K562 (cell line): ENCODE results near the gene FAM53A. TPM values are rescaled to one million over a fixed set of nuclear protein-coding genes. Genes with fewer than 3 reads are reported as not detected.

Source experiments
- ATAC-seq: fragments of 200-7000 bp; cut with Tn5 transposase; 3 replicates; pipeline ENCODE4 v1.9.1; 2020; ENCODE audit warnings: moderate library complexity
- BruUV-seq: library from RNA; stranded (reverse); fragments of 400-500 nt; replicated peaks from 2 replicates; lab custom pipeline; 2021; lab: Mats Ljungman, UMichigan
- CTCF ChIA-PET: fragments of 300-600 bp; formaldehyde crosslinking; extraction: SDS; loops from one replicate; lab custom pipeline; 2021; ENCODE audit warnings: low intra/inter-chr PET ratio; lab: Yijun Ruan, JAX
- POLR2A ChIA-PET: fragments of 300-600, 350-650 bp; sonication (Branson Sonifier 250); formaldehyde crosslinking; extraction: SDS; loops from one replicate; lab custom pipeline; 2021; ENCODE audit warnings: antibody characterized with exemption, inconsistent platforms; lab: Yijun Ruan, JAX
- DNase-seq, 4 experiments: peaks; one replicate each; pipeline versions ENCODE4 v3.0.0 to v3.0.0-alpha.2; 2011 to 2018; ENCODE audit warnings: low spot score in 3 of 4, mixed read lengths in 3 of 4; ENCODE audit errors: extremely low read depth in 1 of 4
- FAIRE-seq: peaks from 2 replicates; lab custom pipeline; 2011; peaks lifted over from hg19 to GRCh38; lab: Jason Lieb, UNC
- H2AFZ ChIP-seq: 2 replicates; pipeline ENCODE4 v1.6.0; 2011; ENCODE audit warnings: low read depth, low read length, control low read depth, inconsistent platforms
- H3K27ac ChIP-seq: fragments of 200-600 bp; 3 replicates; pipeline ENCODE4 v1.8.0; 2011; ENCODE audit warnings: low read depth, mild to moderate bottlenecking, control low read depth, inconsistent platforms, low read length, moderate library complexity, mixed read lengths; ENCODE audit errors: extremely low read depth
- H3K27me3 ChIP-seq, 2 experiments: fragments of 300-600 bp in 1 of 2; 2 replicates in 1 of 2; 3 replicates in 1 of 2; pipeline versions ENCODE4 v1.6.0 to v1.8.0; 2011; ENCODE audit warnings: inconsistent platforms in 2 of 2, low read length in 2 of 2, mild to moderate bottlenecking in 1 of 2, mixed read lengths in 1 of 2, moderate library complexity in 1 of 2; ENCODE audit not compliant: control insufficient read depth in 2 of 2, insufficient read depth in 2 of 2
- H3K36me3 ChIP-seq: fragments of 300-600 bp; 3 replicates; pipeline ENCODE4 v1.8.0; 2011; ENCODE audit warnings: mild to moderate bottlenecking, low read length, inconsistent platforms; ENCODE audit not compliant: control insufficient read depth, insufficient read depth
- H3K4me1 ChIP-seq, 2 experiments: fragments of 200-600 bp in 1 of 2; replicated peaks in 1 of 2; 2 replicates in 1 of 2; 3 replicates in 1 of 2; pipeline versions ENCODE4 v1.5.1 to v1.8.0; 2011; ENCODE audit warnings: inconsistent platforms in 2 of 2, low read length in 2 of 2, mild to moderate bottlenecking in 1 of 2, mixed read lengths in 1 of 2, moderate library complexity in 1 of 2; ENCODE audit not compliant: control insufficient read depth in 2 of 2, insufficient read depth in 2 of 2
- H3K4me2 ChIP-seq: 2 replicates; pipeline ENCODE4 v1.6.1; 2011; ENCODE audit warnings: low read length, control low read depth, inconsistent platforms, mixed read lengths; ENCODE audit not compliant: insufficient read depth
- H3K4me3 ChIP-seq: fragments of 200-600 bp; sonication (generic), shearing (Covaris generic); 2 replicates; pipeline ENCODE4 v1.5.1; 2016; ENCODE audit warnings: control low read depth, inconsistent platforms
- H3K79me2 ChIP-seq: fragments of 200-600 bp; 3 replicates; pipeline ENCODE4 v1.8.0; 2011; ENCODE audit warnings: low read length, inconsistent platforms; ENCODE audit not compliant: control insufficient read depth, insufficient read depth
- H3K9ac ChIP-seq, 2 experiments: 2 replicates each; pipeline versions ENCODE4 v1.6.0 to v1.6.1; 2011; ENCODE audit warnings: low read depth in 2 of 2, low read length in 2 of 2, control low read depth in 1 of 2, inconsistent platforms in 1 of 2, mild to moderate bottlenecking in 1 of 2, mixed read lengths in 1 of 2; ENCODE audit not compliant: insufficient read depth in 1 of 2
- H3K9me1 ChIP-seq: one replicate; pipeline ENCODE4 v1.6.0; 2011; ENCODE audit warnings: inconsistent platforms, mild to moderate bottlenecking, low read length, moderate library complexity; ENCODE audit not compliant: control insufficient read depth, insufficient read depth
- H3K9me3 ChIP-seq: replicated peaks from 2 replicates; pipeline ENCODE4 v1.5.1; 2011; ENCODE audit warnings: low read depth, low read length, inconsistent platforms; ENCODE audit not compliant: control insufficient read depth, insufficient read depth
- H4K20me1 ChIP-seq: replicated peaks from 2 replicates; pipeline ENCODE4 v1.6.1; 2011; ENCODE audit warnings: low read length, inconsistent platforms, mixed read lengths; ENCODE audit not compliant: control insufficient read depth, insufficient read depth
- CC2D1A ChIP-seq: fragments of 450-650 bp; IDR thresholded peaks from 2 replicates; pipeline ENCODE4 v1.6.1; 2017; ENCODE audit warnings: mild to moderate bottlenecking
- ETV6 ChIP-seq, 3 experiments: fragments of 150-350 bp in 1 of 3; sonication (generic) in 1 of 3; formaldehyde crosslinking in 1 of 3; IDR thresholded peaks; 2 replicates each; pipeline versions ENCODE4 v1.6.1 to v1.8.0; 2014 to 2022; ENCODE audit warnings: borderline replicate concordance in 2 of 3, low read depth in 2 of 3, antibody characterized with exemption in 1 of 3, low read length in 1 of 3, mild to moderate bottlenecking in 1 of 3, missing genetic modification reagents in 1 of 3
- KDM1A ChIP-seq, 2 experiments: fragments of 450-650 bp; IDR thresholded peaks; 2 replicates each; pipeline ENCODE4 v1.6.1; 2016; ENCODE audit warnings: mild to moderate bottlenecking in 2 of 2
- RBM25 ChIP-seq: fragments of 200-400 bp; formaldehyde crosslinking; IDR thresholded peaks from 2 replicates; pipeline ENCODE4 v1.6.1; 2018; ENCODE audit warnings: low read length, low read depth, moderate library complexity; ENCODE audit not compliant: severe bottlenecking
- WGBS: fragments of 100-300 bp; shearing (Covaris generic); methylation state at CpG from one replicate; pipeline ENCODE4 v1.1.6; 2016; ENCODE audit warnings: low coverage, mixed read lengths; ENCODE audit not compliant: insufficient coverage; ENCODE audit errors: missing lambda C conversion rate; 5-methylcytosine and 5-hydroxymethylcytosine counted together
- in situ Hi-C: fragments of 300-500 bp; cut with MboI; formaldehyde crosslinking; loops from 4 replicates; pipeline ENCODE4 v1.15.0; 2018; ENCODE audit warnings: inconsistent platforms, mixed read lengths
- intact Hi-C: fragments of 100-400 bp; cut with micrococcal nuclease; formaldehyde crosslinking; loops from 2 replicates; pipeline ENCODE4 v1.14.2; 2022
- polyA plus RNA-seq, 8 experiments: library from polyadenylated mRNA; depleted of rRNA in 4 of 8; stranded (reverse) in 5 of 8; unstranded in 3 of 8; fragments of >200 nt; fragmentation: Nextera tagmentation in 2 of 8; fragmentation: Illumina TruSeq in 1 of 8; extraction: Ambion mirVana in 2 of 8; extraction: Trizol in 1 of 8; gene quantifications; 2 replicates each; pipeline versions ENCODE4 v1.2.1 to v1.2.3, GENCODE V29; 2011 to 2014; ENCODE audit warnings: inconsistent platforms in 1 of 8, missing spikeins in 1 of 8
- total RNA-seq, 7 experiments: library from RNA; depleted of rRNA in 6 of 7; stranded (reverse); fragments of >200 nt in 6 of 7; fragmentation: Illumina TruSeq in 2 of 7; extraction: Trizol in 2 of 7; gene quantifications; 2 replicates each; pipeline versions ENCODE4 v1.2.1 to v1.2.3, GENCODE V29; 2011 to 2021; ENCODE audit warnings: low replicate concordance in 1 of 7
- TF ChIP-seq, protein P1 (sequence below), 2 experiments: fragments of 450-650 bp; IDR thresholded peaks; 2 replicates each; pipeline ENCODE4 v1.6.1; 2016

Gene FAM53A
- total and polyA plus RNA-seq, 9 of the 15 experiments (the other 6 are each of a cell fraction or from before 2014, with no cell fraction given): 0.53 to 2.7 (median 1.4) TPM; not detected in 2

DNA sequence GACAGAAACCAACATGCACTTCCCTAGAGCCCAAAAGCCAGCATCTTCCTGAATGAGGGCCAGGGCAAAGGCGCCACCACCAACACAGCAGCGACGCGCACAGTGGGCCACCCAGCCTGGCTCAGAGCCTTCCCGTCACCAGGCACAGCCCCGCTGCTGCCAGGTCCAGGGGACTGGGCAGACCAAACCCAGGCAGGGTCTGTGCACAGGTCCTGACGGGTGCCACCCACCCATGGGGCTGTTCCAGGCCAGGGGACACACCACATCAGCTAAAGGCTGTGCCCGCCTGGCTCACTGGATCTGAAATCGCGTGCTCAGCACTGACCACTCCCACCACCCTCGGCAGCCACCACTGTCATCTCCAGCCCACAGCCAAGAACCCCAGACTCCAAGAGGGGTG lies 13.8 kb downstream of the FAM53A start (continued):
- TF ChIP-seq, protein P1, sequence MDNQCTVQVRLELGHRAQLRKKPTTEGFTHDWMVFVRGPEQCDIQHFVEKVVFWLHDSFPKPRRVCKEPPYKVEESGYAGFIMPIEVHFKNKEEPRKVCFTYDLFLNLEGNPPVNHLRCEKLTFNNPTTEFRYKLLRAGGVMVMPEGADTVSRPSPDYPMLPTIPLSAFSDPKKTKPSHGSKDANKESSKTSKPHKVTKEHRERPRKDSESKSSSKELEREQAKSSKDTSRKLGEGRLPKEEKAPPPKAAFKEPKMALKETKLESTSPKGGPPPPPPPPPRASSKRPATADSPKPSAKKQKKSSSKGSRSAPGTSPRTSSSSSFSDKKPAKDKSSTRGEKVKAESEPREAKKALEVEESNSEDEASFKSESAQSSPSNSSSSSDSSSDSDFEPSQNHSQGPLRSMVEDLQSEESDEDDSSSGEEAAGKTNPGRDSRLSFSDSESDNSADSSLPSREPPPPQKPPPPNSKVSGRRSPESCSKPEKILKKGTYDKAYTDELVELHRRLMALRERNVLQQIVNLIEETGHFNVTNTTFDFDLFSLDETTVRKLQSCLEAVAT (IDR thresholded peaks at IDR 0.05): no peak

- Histone ChIP-seq H3K9ac (no peak overlapping the region), H3K27me3 (no peaks in the 10 kb centered on the region), H3K79me2 (no peaks in the 10 kb centered on the region), H4K20me1 (no peaks in the 10 kb centered on the region), H3K4me3 (no peak overlapping the region), H3K9me1 (no peaks in the 10 kb centered on the region), H3K36me3 (no peaks in the 10 kb centered on the region), H3K4me2 (no peak overlapping the region), H3K9me3 (no peaks in the 10 kb centered on the region), H3K4me1 (peaks cover 0 to 35% of the 10 kb centered on the region in 2 experiments; a peak in 2 of 5 replicates)
- POLR2A ChIA-PET: no interaction called here
- BruUV-seq: no TSS peak
- FAIRE-seq: no peak
- no peak for ATAC-seq
- TF ChIP-seq ETV6 (IDR thresholded peaks at IDR 0.05; ENCODE audit: borderline replicate concordance in 1 of 2, low read depth in 2 of 2, low read length in 1 of 2) (no peak), ETV6 (CRISPR knock-in tag; IDR thresholded peaks at IDR 0.05; ENCODE audit: borderline replicate concordance) (no peak), CC2D1A (no peak), KDM1A (IDR thresholded peaks at IDR 0.05) (no peak), RBM25 (no peak)
- TF ChIP-seq, all 486 proteins: peak for 0
- in situ Hi-C loops: no loop called here
- DNase-seq: no peak
- Histone ChIP-seq H3K27ac (no peak overlapping the region), H2AFZ (no peak overlapping the region)
- intact Hi-C loops: no loop called here
- WGBS: 56% methylated on average over 20 of the region's 21 CpGs
- CTCF ChIA-PET: no interaction called here
Observed at GRCh38 chr4:1669850-1670249, 14.3 kb downstream of the FAM53A start.
